Mucosa of descending colon (tissue), 3 donors: Measurements from ENCODE around the gene ST8SIA6. TPM values are rescaled to one million over a fixed set of nuclear protein-coding genes. Genes with fewer than 3 reads are reported as not detected.

Source experiments
- ATAC-seq: fragments of 200-7000 bp; cut with Tn5 transposase; one replicate; pipeline ENCODE4 v1.9.1; 2020; ENCODE audit warnings: mild to moderate bottlenecking, moderate library complexity
- DNase-seq, 3 donors: peaks; one replicate each; pipeline ENCODE4 v3.0.0-alpha.2; 2020
- H3K36me3 ChIP-seq: fragments of 200-600 bp; one replicate; pipeline ENCODE4 v1.8.0; 2021; ENCODE audit warnings: low read depth, mild to moderate bottlenecking
- H3K4me1 ChIP-seq: fragments of 200-600 bp; one replicate; pipeline ENCODE4 v1.8.0; 2021; ENCODE audit warnings: low read depth, mild to moderate bottlenecking
- H3K4me3 ChIP-seq: fragments of 200-600 bp; one replicate; pipeline ENCODE4 v1.8.0; 2021; ENCODE audit warnings: mild to moderate bottlenecking
- H3K9me3 ChIP-seq: fragments of 200-600 bp; one replicate; pipeline ENCODE4 v1.8.0; 2021; ENCODE audit warnings: mild to moderate bottlenecking
- CTCF ChIP-seq: fragments of 200-600 bp; IDR thresholded peaks from one replicate; pipeline ENCODE4 v1.8.0; 2022; ENCODE audit warnings: antibody characterized with exemption, mild to moderate bottlenecking
- intact Hi-C, 2 donors: fragments of 100-400 bp; cut with DNase I in 1 of 2; cut with micrococcal nuclease in 1 of 2; formaldehyde crosslinking; loops; one replicate each; pipeline versions ENCODE4 v1.11.0 to v1.11.1; 2022; cut with DNase I, micrococcal nuclease
- total RNA-seq, 3 donors: library from RNA; stranded (reverse); fragmentation: NEBNext Ultra II Directional in 2 of 3; extraction: Animal tissue kit (Norgen Biotek cat#: 25700) in 2 of 3; gene quantifications; one replicate each; pipeline versions ENCODE4 v1.2.1 to v1.2.4, GENCODE V29; 2021 to 2023
- donor health status: DM: no; HTN: no; CAD: no; lungs with moderate emphysema.
- donor health status: DM: no; HTN: no; CAD: no.
- donor health status: DM: no; HTN: yes; CAD: no.

The ST8SIA6 gene
- total RNA-seq, 3 donors from 2014 or later = 1.6 to 4.2 (median 2.2) TPM

- Histone ChIP-seq H3K9me3 (no peaks in the 10 kb centered on the region), H3K36me3 (no peaks in the 10 kb centered on the region), H3K4me1 (peaks cover 10% of the 10 kb centered on the region), H3K4me3 (no peak overlapping the region)
- TF ChIP-seq CTCF = no peak
- no peak for ATAC-seq
- intact Hi-C loops = no loop called here
- DNase-seq = no peak
These were observed 70.4 kb downstream of the ST8SIA6 start for GRCh38 chr10:17383801-17384555.

GRCh38 chr10:17381502-17382142 is 72.8 kb downstream of the ST8SIA6 start:
- no peak overlapping the region for H3K4me3 ChIP-seq
- H3K9me3 ChIP-seq = no peaks in the 10 kb centered on the region
- TF ChIP-seq CTCF = no peak
- DNase-seq = no peak
- intact Hi-C loops = no loop called here
- no peaks in the 10 kb centered on the region for H3K4me1 ChIP-seq
- ATAC-seq = no peak
- H3K36me3 ChIP-seq = no peaks in the 10 kb centered on the region

- ATAC-seq (no peak), DNase-seq (no peak)
- intact Hi-C loops = no loop called here
- no peaks in the 10 kb centered on the region for H3K4me1 ChIP-seq
- no peaks in the 10 kb centered on the region for H3K36me3 ChIP-seq
- no peak for TF ChIP-seq CTCF
- no peak overlapping the region for H3K4me3 ChIP-seq
- H3K9me3 ChIP-seq = no peaks in the 10 kb centered on the region
These were observed 73.5 kb downstream of the ST8SIA6 start for GRCh38 chr10:17380888-17381287.

GRCh38 chr10:17380016-17380415 is 74.4 kb downstream of the ST8SIA6 start:
- intact Hi-C loops = no loop called here
- no peaks in the 10 kb centered on the region for H3K36me3 ChIP-seq
- H3K4me3 ChIP-seq = no peak overlapping the region
- TF ChIP-seq CTCF = no peak
- DNase-seq (no peak), ATAC-seq (peak; percentile 23)
- H3K9me3 ChIP-seq = no peaks in the 10 kb centered on the region
- H3K4me1 ChIP-seq = no peaks in the 10 kb centered on the region

- no peak for TF ChIP-seq CTCF
- H3K4me3 ChIP-seq = no peak overlapping the region
- H3K9me3 ChIP-seq = no peaks in the 10 kb centered on the region
- no peak for ATAC-seq
- H3K36me3 ChIP-seq = no peaks in the 10 kb centered on the region
- no peak for DNase-seq
- intact Hi-C loops = no loop called here
- H3K4me1 ChIP-seq = no peaks in the 10 kb centered on the region
These were observed 75.2 kb downstream of the ST8SIA6 start for GRCh38 chr10:17379151-17379690.
